Colonic mucosa (tissue), 4 donors: ENCODE results near the gene CSNK1A1. TPM values are rescaled to one million over a fixed set of nuclear protein-coding genes. Genes with fewer than 3 reads are reported as not detected.
"Not testable (repeated sequence)": the region's sequence is repeated elsewhere in the genome, so short reads cannot be mapped to it uniquely, and the experiment has no call there.

Experiments used
- DNase-seq: peaks from one replicate; pipeline ENCODE4 v3.0.0-alpha.2; 2020
- H3K27ac ChIP-seq: fragments of 200-600 bp; one replicate; pipeline ENCODE4 v1.8.0; 2021
- H3K27me3 ChIP-seq: fragments of 200-600 bp; one replicate; pipeline ENCODE4 v1.8.0; 2021
- H3K36me3 ChIP-seq: fragments of 200-600 bp; one replicate; pipeline ENCODE4 v1.8.0; 2021
- H3K4me1 ChIP-seq: fragments of 200-600 bp; one replicate; pipeline ENCODE4 v1.8.0; 2021; ENCODE audit warnings: mild to moderate bottlenecking
- H3K4me3 ChIP-seq: fragments of 200-600 bp; one replicate; pipeline ENCODE4 v1.8.0; 2021
- H3K9ac ChIP-seq, 2 donors: one replicate each; pipeline ENCODE4 v1.7.0; 2013; ENCODE audit warnings: control low read depth in 2 of 2, low read depth in 2 of 2, low read length in 2 of 2
- H3K9me3 ChIP-seq: fragments of 200-600 bp; one replicate; pipeline ENCODE4 v1.8.0; 2021
- intact Hi-C: fragments of 100-400 bp; cut with DNase I; formaldehyde crosslinking; loops from one replicate; pipeline ENCODE4 v1.14.1; 2022
- total RNA-seq, 2 donors: library from RNA; stranded (reverse); fragmentation: NEBNext Ultra II Directional in 1 of 2; extraction: Animal tissue kit (Norgen Biotek cat#: 25700) in 1 of 2; gene quantifications; one replicate each; pipeline ENCODE4 v1.2.1, GENCODE V29; 2021
- TF ChIP-seq, protein P1 (sequence below): fragments of 200-600 bp; IDR thresholded peaks from one replicate; pipeline ENCODE4 v1.8.0; 2022; ENCODE audit warnings: antibody characterized with exemption, mild to moderate bottlenecking
- donor health status: healthy.
- donor health status: DM: no; HTN: no; CAD: no.
- donor health status: DM: no; HTN: no; CAD: no.

The CSNK1A1 gene
- total RNA-seq, 2 donors from 2014 or later, result 248 to 257 TPM

- TF ChIP-seq, protein P1, sequence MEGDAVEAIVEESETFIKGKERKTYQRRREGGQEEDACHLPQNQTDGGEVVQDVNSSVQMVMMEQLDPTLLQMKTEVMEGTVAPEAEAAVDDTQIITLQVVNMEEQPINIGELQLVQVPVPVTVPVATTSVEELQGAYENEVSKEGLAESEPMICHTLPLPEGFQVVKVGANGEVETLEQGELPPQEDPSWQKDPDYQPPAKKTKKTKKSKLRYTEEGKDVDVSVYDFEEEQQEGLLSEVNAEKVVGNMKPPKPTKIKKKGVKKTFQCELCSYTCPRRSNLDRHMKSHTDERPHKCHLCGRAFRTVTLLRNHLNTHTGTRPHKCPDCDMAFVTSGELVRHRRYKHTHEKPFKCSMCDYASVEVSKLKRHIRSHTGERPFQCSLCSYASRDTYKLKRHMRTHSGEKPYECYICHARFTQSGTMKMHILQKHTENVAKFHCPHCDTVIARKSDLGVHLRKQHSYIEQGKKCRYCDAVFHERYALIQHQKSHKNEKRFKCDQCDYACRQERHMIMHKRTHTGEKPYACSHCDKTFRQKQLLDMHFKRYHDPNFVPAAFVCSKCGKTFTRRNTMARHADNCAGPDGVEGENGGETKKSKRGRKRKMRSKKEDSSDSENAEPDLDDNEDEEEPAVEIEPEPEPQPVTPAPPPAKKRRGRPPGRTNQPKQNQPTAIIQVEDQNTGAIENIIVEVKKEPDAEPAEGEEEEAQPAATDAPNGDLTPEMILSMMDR, result no peak
- DNase-seq, result no peak
- no peak overlapping the region for H3K9ac ChIP-seq
- H3K4me1 ChIP-seq, result peaks cover 6% of the 10 kb centered on the region
- H3K27me3 ChIP-seq, result no peaks in the 10 kb centered on the region
- H3K9me3 ChIP-seq, result no peaks in the 10 kb centered on the region
- H3K36me3 ChIP-seq, result no peaks in the 10 kb centered on the region
- no peak overlapping the region for H3K27ac ChIP-seq
- intact Hi-C loops, result no loop called here
- no peak overlapping the region for H3K4me3 ChIP-seq
Observed at GRCh38 chr5:149541893-149542292, 9.3 kb downstream of the CSNK1A1 start.

- no peak overlapping the region for H3K9ac ChIP-seq
- TF ChIP-seq, protein P1, result no peak
- H3K4me1 ChIP-seq, result peaks cover 6% of the 10 kb centered on the region
- H3K4me3 ChIP-seq, result no peak overlapping the region
- no peak for DNase-seq
- no peak overlapping the region for H3K27ac ChIP-seq
- H3K36me3 ChIP-seq, result no peaks in the 10 kb centered on the region
- intact Hi-C loops, result no loop called here
- no peaks in the 10 kb centered on the region for H3K27me3 ChIP-seq
- H3K9me3 ChIP-seq, result no peaks in the 10 kb centered on the region
Observed at GRCh38 chr5:149540089-149540488, 11.2 kb downstream of the CSNK1A1 start.

- Histone ChIP-seq H3K9me3 (no peaks in the 10 kb centered on the region), H3K27ac (no peak overlapping the region), H3K4me1 (no peaks in the 10 kb centered on the region), H3K36me3 (no peaks in the 10 kb centered on the region), H3K4me3 (no peak overlapping the region), H3K9ac (no peak overlapping the region), H3K27me3 (no peaks in the 10 kb centered on the region)
- TF ChIP-seq, protein P1, result no peak
- no peak for DNase-seq
- intact Hi-C loops, result no loop called here
Observed at GRCh38 chr5:149537374-149537975, 13.8 kb downstream of the CSNK1A1 start.

DNA sequence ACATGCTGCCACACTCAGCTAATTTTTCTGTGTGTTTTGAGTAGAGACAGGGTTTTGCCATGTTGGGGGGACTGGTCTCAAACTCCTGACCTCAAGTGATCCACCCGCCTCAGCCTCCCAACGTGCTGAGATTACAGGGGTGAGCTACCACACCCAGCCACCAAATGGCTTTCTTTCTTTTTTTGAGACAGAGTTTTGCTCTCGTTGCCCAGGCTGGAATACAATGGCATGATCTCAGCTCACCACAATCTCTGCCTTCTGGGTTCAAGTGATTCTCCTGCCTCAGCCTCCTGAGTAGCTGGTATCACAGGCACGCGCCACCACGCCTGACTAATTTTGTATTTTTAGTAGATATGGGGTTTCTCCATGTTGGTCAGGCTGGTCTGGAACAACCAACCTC lies 15.5 kb downstream of the CSNK1A1 start:
- H3K4me1 ChIP-seq, H3K27ac ChIP-seq, intact Hi-C loops, H3K9ac ChIP-seq, H3K4me3 ChIP-seq, H3K27me3 ChIP-seq, DNase-seq, H3K36me3 ChIP-seq, H3K9me3 ChIP-seq: not testable (repeated sequence)

GRCh38 chr5:149532413-149532812 lies 18.8 kb downstream of the CSNK1A1 start:
- Histone ChIP-seq H3K36me3 (no peaks in the 10 kb centered on the region), H3K27me3 (no peaks in the 10 kb centered on the region), H3K4me1 (no peaks in the 10 kb centered on the region)

GRCh38 chr5:149529463-149529862 lies 21.8 kb downstream of the CSNK1A1 start:
- Histone ChIP-seq H3K27me3 (no peaks in the 10 kb centered on the region), H3K4me1 (no peaks in the 10 kb centered on the region), H3K27ac (no peak overlapping the region), H3K36me3 (no peaks in the 10 kb centered on the region), H3K4me3 (no peak overlapping the region), H3K9ac (no peak overlapping the region), H3K9me3 (no peaks in the 10 kb centered on the region)
- TF ChIP-seq, protein P1, result no peak
- no peak for DNase-seq
- intact Hi-C loops, result no loop called here

More at GRCh38 chr5:149532413-149532812, 18.8 kb downstream of the CSNK1A1 start:
- Histone ChIP-seq H3K4me3 (no peak overlapping the region), H3K9me3 (no peaks in the 10 kb centered on the region), H3K9ac (no peak overlapping the region), H3K27ac (no peak overlapping the region)
- intact Hi-C loops, result no loop called here
- no peak for DNase-seq
- TF ChIP-seq, protein P1, result no peak
